ENCODE results near the gene TRPM3. TPM values are rescaled to one million over a fixed set of nuclear protein-coding genes. Genes with fewer than 3 reads are reported as not detected.

The TRPM3 gene
- total and polyA plus RNA-seq, 2 of the 13 experiments (the other 11 are each of a cell fraction or from before 2014, with no cell fraction given) = not detected

DNA sequence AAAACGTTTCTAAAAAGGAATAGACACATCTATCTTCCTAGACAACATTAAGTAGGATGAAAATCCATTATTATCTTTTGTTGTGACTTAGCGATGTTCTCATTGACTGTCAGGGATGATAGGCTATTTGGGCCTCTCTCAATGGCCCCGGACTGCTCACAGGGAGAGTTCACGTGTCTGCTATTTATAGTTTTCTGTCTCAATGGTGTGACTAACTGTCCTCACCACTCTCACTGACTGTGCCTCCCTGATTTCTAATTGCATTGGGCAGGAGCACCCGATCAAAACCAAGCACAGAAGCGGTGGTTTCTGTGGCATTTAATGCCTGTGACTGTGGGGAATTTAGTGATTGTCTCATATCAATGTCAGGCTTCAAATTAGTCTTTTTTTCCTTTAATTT lies 420.3 kb downstream of the TRPM3 start:
- H3K27ac ChIP-seq (ENCODE audit: extremely low read length, insufficient read depth, low read length) = no peak overlapping the region
- H3K4me2 ChIP-seq (ENCODE audit: low read depth, low read length) = no peak overlapping the region
- no peak for TF ChIP-seq U2AF2 (IDR thresholded peaks at IDR 0.05; ENCODE audit: low read depth, low read length)
- TF ChIP-seq ATRX (CRISPR knock-in tag; IDR thresholded peaks at IDR 0.05; ENCODE audit: borderline replicate concordance) = no peak
- TF ChIP-seq, protein P1, sequence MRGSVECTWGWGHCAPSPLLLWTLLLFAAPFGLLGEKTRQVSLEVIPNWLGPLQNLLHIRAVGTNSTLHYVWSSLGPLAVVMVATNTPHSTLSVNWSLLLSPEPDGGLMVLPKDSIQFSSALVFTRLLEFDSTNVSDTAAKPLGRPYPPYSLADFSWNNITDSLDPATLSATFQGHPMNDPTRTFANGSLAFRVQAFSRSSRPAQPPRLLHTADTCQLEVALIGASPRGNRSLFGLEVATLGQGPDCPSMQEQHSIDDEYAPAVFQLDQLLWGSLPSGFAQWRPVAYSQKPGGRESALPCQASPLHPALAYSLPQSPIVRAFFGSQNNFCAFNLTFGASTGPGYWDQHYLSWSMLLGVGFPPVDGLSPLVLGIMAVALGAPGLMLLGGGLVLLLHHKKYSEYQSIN (CRISPR knock-in tag; IDR thresholded peaks at IDR 0.05; ENCODE audit: borderline replicate concordance) = no peak
- no peak for TF ChIP-seq ZNF383 (CRISPR knock-in tag; IDR thresholded peaks at IDR 0.05; ENCODE audit: borderline replicate concordance)
- TF ChIP-seq REPIN1 (CRISPR knock-in tag; IDR thresholded peaks at IDR 0.05; ENCODE audit: borderline replicate concordance, low read depth) = no peak
- TF ChIP-seq KLF15 (CRISPR knock-in tag; IDR thresholded peaks at IDR 0.05; ENCODE audit: borderline replicate concordance) = no peak
- no peak for TF ChIP-seq ZNF329 (CRISPR knock-in tag; IDR thresholded peaks at IDR 0.05; ENCODE audit: low read depth)
- TF ChIP-seq, protein P2, sequence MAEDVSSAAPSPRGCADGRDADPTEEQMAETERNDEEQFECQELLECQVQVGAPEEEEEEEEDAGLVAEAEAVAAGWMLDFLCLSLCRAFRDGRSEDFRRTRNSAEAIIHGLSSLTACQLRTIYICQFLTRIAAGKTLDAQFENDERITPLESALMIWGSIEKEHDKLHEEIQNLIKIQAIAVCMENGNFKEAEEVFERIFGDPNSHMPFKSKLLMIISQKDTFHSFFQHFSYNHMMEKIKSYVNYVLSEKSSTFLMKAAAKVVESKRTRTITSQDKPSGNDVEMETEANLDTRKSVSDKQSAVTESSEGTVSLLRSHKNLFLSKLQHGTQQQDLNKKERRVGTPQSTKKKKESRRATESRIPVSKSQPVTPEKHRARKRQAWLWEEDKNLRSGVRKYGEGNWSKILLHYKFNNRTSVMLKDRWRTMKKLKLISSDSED (CRISPR knock-in tag; IDR thresholded peaks at IDR 0.05) = no peak
- TF ChIP-seq MTA3 (CRISPR knock-in tag; IDR thresholded peaks at IDR 0.05) = no peak
- TF ChIP-seq ZNF143 (CRISPR knock-in tag; IDR thresholded peaks at IDR 0.05) = no peak
- no peak for TF ChIP-seq NONO (IDR thresholded peaks at IDR 0.05)
- no peak for TF ChIP-seq NONO (CRISPR knock-in tag; conservative IDR thresholded peaks at IDR 0.05)
- no peak for TF ChIP-seq WIZ (CRISPR knock-in tag; IDR thresholded peaks at IDR 0.05)
- TF ChIP-seq ZNF83 (CRISPR knock-in tag; IDR thresholded peaks at IDR 0.05; ENCODE audit: borderline replicate concordance) = no peak
- ATAC-seq (no peak), FAIRE-seq (no peak), DNase-seq (ENCODE audit: low spot score) (no peak)
- H3K4me3 ChIP-seq (replicated peaks in 1 of 3; ENCODE audit: insufficient read depth in 1 of 3, low read depth in 2 of 3, low read length in 3 of 3) = no peak overlapping the region
- no peak overlapping the region for H2AFZ ChIP-seq (ENCODE audit: low read length)
- BruUV-seq (replicated peaks) = no TSS peak
- no peak overlapping the region for H3K9ac ChIP-seq (ENCODE audit: insufficient read depth, low read depth, low read length)
- H3K36me3 ChIP-seq (replicated peaks in 1 of 2; ENCODE audit: control insufficient read depth in 1 of 2, insufficient read depth in 2 of 2, low read length in 2 of 2) = no peaks in the 10 kb centered on the region
- no peaks in the 10 kb centered on the region for H3K9me3 ChIP-seq (ENCODE audit: low read length)
- ChIA-PET POLR2A (no interaction called here), CTCF (ENCODE audit: low intra/inter-chr PET ratio, low total read pairs) (no interaction called here)
- H3K27me3 ChIP-seq (ENCODE audit: control insufficient read depth in 1 of 2, insufficient read depth in 2 of 2, low read length in 2 of 2) = no peaks in the 10 kb centered on the region
- WGBS (ENCODE audit: low lambda C conversion rate) = 1% methylated on average over 6 of the region's 6 CpGs
- in situ Hi-C loops (cut with HindIII; ENCODE audit: extremely low pct_ligation_motif_present, low pct_unique_long_range_greater_than_20kb) (no loop called here), intact Hi-C loops (cut with micrococcal nuclease; ENCODE audit: unreplicated experiment) (no loop called here)
- H3K4me1 ChIP-seq (ENCODE audit: insufficient read depth, low read length) = no peaks in the 10 kb centered on the region
- H3K79me2 ChIP-seq (ENCODE audit: insufficient read depth, low read length) = no peaks in the 10 kb centered on the region
- no peaks in the 10 kb centered on the region for H4K20me1 ChIP-seq (ENCODE audit: insufficient read depth, low read length)

All from HepG2 (cell line).